ENCODE results near the gene RIC1.

Gene RIC1

DNA sequence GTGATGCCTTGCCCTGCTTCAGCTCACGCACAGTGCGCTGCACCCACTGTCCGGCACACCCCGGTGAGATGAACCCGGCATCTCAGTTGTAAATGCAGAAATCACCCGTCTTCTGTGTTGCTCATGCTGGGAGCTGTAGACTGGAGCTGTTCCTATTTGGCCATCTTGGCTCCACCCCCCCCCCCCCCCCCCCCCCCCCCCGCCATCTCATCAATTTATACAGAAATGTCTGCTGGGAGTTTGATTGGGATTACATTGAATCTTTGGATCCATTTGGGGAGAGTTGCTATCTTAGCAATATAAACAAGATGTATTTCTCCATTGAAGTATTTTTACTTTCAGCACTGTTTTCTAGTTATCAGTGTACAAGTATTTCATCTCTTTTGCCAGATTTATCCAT is 55.2 kb downstream of the RIC1 start:
- DNase-seq (ENCODE audit: low spot score): no peak
- in situ Hi-C loops (cut with MboI; ENCODE audit: low sequenced_read_pairs, unreplicated experiment): no loop called here

GRCh38 chr9:5688109-5688508 is 59.2 kb downstream of the RIC1 start:
- DNase-seq (ENCODE audit: low spot score): no peak
- TF ChIP-seq CTCF (IDR thresholded peaks at IDR 0.05; ENCODE audit: borderline replicate concordance, control extremely low read depth, extremely low read depth, insufficient read depth, missing control alignments): no peak
- in situ Hi-C loops (cut with MboI; ENCODE audit: low sequenced_read_pairs, unreplicated experiment): no loop called here

More for the DNA sequence above, 55.2 kb downstream of the RIC1 start:
- no peak for TF ChIP-seq CTCF (IDR thresholded peaks at IDR 0.05; ENCODE audit: borderline replicate concordance, control extremely low read depth, extremely low read depth, insufficient read depth, missing control alignments)

DNA sequence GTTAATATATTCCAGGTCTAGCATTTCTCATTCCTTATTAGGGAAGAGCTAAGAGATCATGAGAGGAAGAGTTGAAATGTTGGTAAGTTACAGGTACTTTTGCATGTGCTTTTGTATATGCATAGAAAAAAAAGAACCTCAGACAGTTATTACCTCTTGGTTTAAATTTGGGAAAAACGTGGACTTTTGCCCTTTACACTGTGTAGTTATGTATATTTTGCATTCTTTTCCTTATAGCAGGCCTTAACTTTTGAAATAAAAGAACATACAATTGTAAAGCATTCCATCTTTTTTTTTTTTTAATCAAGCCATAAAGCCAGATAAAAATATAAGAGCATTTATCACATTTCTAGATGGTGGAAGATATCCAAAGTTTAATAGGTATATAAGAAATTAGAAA is 61.4 kb downstream of the RIC1 start:
- no peak for DNase-seq (ENCODE audit: low spot score)

GRCh38 chr9:5695860-5696259 is 67.0 kb downstream of the RIC1 start:
- TF ChIP-seq CTCF (IDR thresholded peaks at IDR 0.05; ENCODE audit: borderline replicate concordance, control extremely low read depth, extremely low read depth, insufficient read depth, missing control alignments): no peak
- no peak for DNase-seq (ENCODE audit: low spot score)
- in situ Hi-C loops (cut with MboI; ENCODE audit: low sequenced_read_pairs, unreplicated experiment): no loop called here

More for the DNA sequence above, 61.4 kb downstream of the RIC1 start:
- in situ Hi-C loops (cut with MboI; ENCODE audit: low sequenced_read_pairs, unreplicated experiment): no loop called here
- TF ChIP-seq CTCF (IDR thresholded peaks at IDR 0.05; ENCODE audit: borderline replicate concordance, control extremely low read depth, extremely low read depth, insufficient read depth, missing control alignments): no peak

- in situ Hi-C loops (cut with MboI; ENCODE audit: low sequenced_read_pairs, unreplicated experiment): no loop called here
- no peak for TF ChIP-seq CTCF (IDR thresholded peaks at IDR 0.05; ENCODE audit: borderline replicate concordance, control extremely low read depth, extremely low read depth, insufficient read depth, missing control alignments)
- DNase-seq (ENCODE audit: low spot score): peak; percentile 37
These were observed 68.0 kb downstream of the RIC1 start for GRCh38 chr9:5696884-5697283.

- no peak for DNase-seq (ENCODE audit: low spot score)
- no peak for TF ChIP-seq CTCF (IDR thresholded peaks at IDR 0.05; ENCODE audit: borderline replicate concordance, control extremely low read depth, extremely low read depth, insufficient read depth, missing control alignments)
- in situ Hi-C loops (cut with MboI; ENCODE audit: low sequenced_read_pairs, unreplicated experiment): no loop called here
These were observed 69.1 kb downstream of the RIC1 start for GRCh38 chr9:5698004-5698403.

Data from GM13976 (cell line).